ENCODE measurements around the gene FNDC3A. TPM values are rescaled to one million over a fixed set of nuclear protein-coding genes. Genes with fewer than 3 reads are reported as not detected.

Gene FNDC3A
- total RNA-seq, 1 experiment from 2014 or later = 15.6 TPM

- Histone ChIP-seq H3K36me3 (ENCODE audit: low read depth, low read length) (no peaks in the 10 kb centered on the region), H3K79me2 (ENCODE audit: low read length) (peaks cover 6% of the 10 kb centered on the region; the same call in 1 of the 2 replicates), H3K4me2 (ENCODE audit: low read length) (no peak overlapping the region), H3K4me3 (ENCODE audit: low read length) (no peak overlapping the region), H3K27me3 (ENCODE audit: low read length) (no peaks in the 10 kb centered on the region), H4K20me1 (ENCODE audit: low read length) (no peaks in the 10 kb centered on the region), H3K4me1 (ENCODE audit: insufficient read depth, low read length) (no peaks in the 10 kb centered on the region), H3K9ac (ENCODE audit: low read length) (no peak overlapping the region), H3K27ac (ENCODE audit: low read length) (no peak overlapping the region), H3K9me3 (ENCODE audit: low read length) (no peaks in the 10 kb centered on the region), H3F3A (ENCODE audit: low read length, unreplicated experiment) (no peaks in the 10 kb centered on the region), H3K9me2 (replicated peaks; ENCODE audit: low read length) (no peaks in the 10 kb centered on the region), H2AFZ (ENCODE audit: low read length) (no peak overlapping the region)
- no peak for TF ChIP-seq CTCF (conservative IDR thresholded peaks at IDR 0.05; ENCODE audit: low read depth, low read length)
- TF ChIP-seq EZH2phosphoT487 (IDR thresholded peaks at IDR 0.05; ENCODE audit: borderline replicate concordance, low read length) = no peak
- no peak for TF ChIP-seq EZH2 (IDR thresholded peaks at IDR 0.05; ENCODE audit: low read length, unreplicated experiment)
- intact Hi-C loops (cut with micrococcal nuclease) = no loop called here
- no peak for ATAC-seq
- ChIA-PET CTCF (no interaction called here), POLR2A (ENCODE audit: unreplicated experiment) (no interaction called here)
- no TSS peak for BruUV-seq (replicated peaks)
- no peak for DNase-seq
Measured at GRCh38 chr13:49055021-49055420, 79.3 kb downstream of the FNDC3A start.

GRCh38 chr13:49057176-49057575 lies 81.5 kb downstream of the FNDC3A start:
- Histone ChIP-seq H3K9me3 (ENCODE audit: low read length) (no peaks in the 10 kb centered on the region), H3K4me1 (ENCODE audit: insufficient read depth, low read length) (peaks cover 5% of the 10 kb centered on the region), H3K4me3 (ENCODE audit: low read length) (no peak overlapping the region), H3K79me2 (ENCODE audit: low read length) (peaks cover 4% of the 10 kb centered on the region; the same call in 1 of the 2 replicates), H2AFZ (ENCODE audit: low read length) (no peak overlapping the region), H4K20me1 (ENCODE audit: low read length) (no peaks in the 10 kb centered on the region), H3K27ac (ENCODE audit: low read length) (no peak overlapping the region), H3K27me3 (ENCODE audit: low read length) (no peaks in the 10 kb centered on the region), H3K36me3 (ENCODE audit: low read depth, low read length) (no peaks in the 10 kb centered on the region), H3K9me2 (replicated peaks; ENCODE audit: low read length) (no peaks in the 10 kb centered on the region), H3K9ac (ENCODE audit: low read length) (no peak overlapping the region), H3K4me2 (ENCODE audit: low read length) (no peak overlapping the region), H3F3A (ENCODE audit: low read length, unreplicated experiment) (no peaks in the 10 kb centered on the region)
- no TSS peak for BruUV-seq (replicated peaks)
- DNase-seq (no peak), ATAC-seq (no peak)
- intact Hi-C loops (cut with micrococcal nuclease) = no loop called here
- TF ChIP-seq EZH2phosphoT487 (IDR thresholded peaks at IDR 0.05; ENCODE audit: borderline replicate concordance, low read length) = no peak
- TF ChIP-seq EZH2 (IDR thresholded peaks at IDR 0.05; ENCODE audit: low read length, unreplicated experiment) = no peak
- no peak for TF ChIP-seq CTCF (conservative IDR thresholded peaks at IDR 0.05; ENCODE audit: low read depth, low read length)
- ChIA-PET CTCF (no interaction called here), POLR2A (ENCODE audit: unreplicated experiment) (interaction anchor here (0.6 kb wide), 1 partner anchor 529 kb away, joined by 3 read pairs; no protein-coding TSS in a partner anchor)

GRCh38 chr13:49058761-49059160 lies 83.0 kb downstream of the FNDC3A start:
- H3F3A ChIP-seq (ENCODE audit: low read length, unreplicated experiment) = no peaks in the 10 kb centered on the region
- no peak overlapping the region for H3K4me3 ChIP-seq (ENCODE audit: low read length)
- H4K20me1 ChIP-seq (ENCODE audit: low read length) = no peaks in the 10 kb centered on the region
- no peak overlapping the region for H2AFZ ChIP-seq (ENCODE audit: low read length)
- intact Hi-C loops (cut with micrococcal nuclease) = no loop called here
- H3K79me2 ChIP-seq (ENCODE audit: low read length) = no peaks in the 10 kb centered on the region
- no TSS peak for BruUV-seq (replicated peaks)
- H3K27me3 ChIP-seq (ENCODE audit: low read length) = no peaks in the 10 kb centered on the region
- no peaks in the 10 kb centered on the region for H3K9me2 ChIP-seq (replicated peaks; ENCODE audit: low read length)
- CTCF ChIA-PET = interaction anchor here (0.7 kb wide), 1 partner anchor 289 kb away, joined by 3 read pairs; no protein-coding TSS in a partner anchor
- TF ChIP-seq EZH2 (IDR thresholded peaks at IDR 0.05; ENCODE audit: low read length, unreplicated experiment) (no peak), EZH2phosphoT487 (IDR thresholded peaks at IDR 0.05; ENCODE audit: borderline replicate concordance, low read length) (no peak), CTCF (conservative IDR thresholded peaks at IDR 0.05; ENCODE audit: low read depth, low read length) (no peak)
- H3K9ac ChIP-seq (ENCODE audit: low read length) = no peak overlapping the region
- DNase-seq (no peak), ATAC-seq (no peak)
- H3K4me2 ChIP-seq (ENCODE audit: low read length) = no peak overlapping the region
- H3K36me3 ChIP-seq (ENCODE audit: low read depth, low read length) = no peaks in the 10 kb centered on the region
- peaks cover 20% of the 10 kb centered on the region for H3K4me1 ChIP-seq (ENCODE audit: insufficient read depth, low read length)
- H3K9me3 ChIP-seq (ENCODE audit: low read length) = no peaks in the 10 kb centered on the region
- no peak overlapping the region for H3K27ac ChIP-seq (ENCODE audit: low read length)
- POLR2A ChIA-PET (ENCODE audit: unreplicated experiment) = no interaction called here
